8988T (cell line): ENCODE measurements around the gene KRT78.
"Not testable (repeated sequence)": the region's sequence is repeated elsewhere in the genome, so short reads cannot be mapped to it uniquely, and the experiment has no call there.

Experiments used
- DNase-seq: peaks from one replicate; pipeline ENCODE4 v3.0.0; 2011

Gene KRT78

GRCh38 chr12:52871291-52872039 is 22.7 kb upstream of the KRT78 start:
- DNase-seq = peak; percentile 79

GRCh38 chr12:52870361-52871290 is 21.8 kb upstream of the KRT78 start:
- DNase-seq = peak; percentile 94

DNA sequence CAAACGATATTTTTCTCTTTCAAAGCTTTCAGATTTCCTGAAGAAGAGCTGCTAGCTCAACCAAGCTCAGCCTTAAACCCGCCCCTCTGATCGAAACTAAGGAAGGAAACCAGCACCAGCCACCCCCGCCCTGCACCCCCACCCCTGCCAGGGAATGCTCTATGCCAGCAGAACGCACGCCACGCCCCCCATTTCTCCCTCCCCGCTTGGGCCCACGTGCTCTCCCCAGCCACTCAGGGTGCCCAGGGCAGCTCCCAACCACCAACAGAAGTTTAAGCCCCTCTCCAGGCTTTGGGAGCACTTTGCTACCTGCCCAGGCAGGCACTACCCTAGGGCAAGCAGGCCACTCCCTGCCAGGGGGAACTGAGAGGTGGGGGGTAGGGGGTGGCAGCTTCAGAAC is 18.8 kb upstream of the KRT78 start:
- no peak for DNase-seq

- DNase-seq = no peak
Observed at GRCh38 chr12:52867152-52867551, 18.4 kb upstream of the KRT78 start.

DNA sequence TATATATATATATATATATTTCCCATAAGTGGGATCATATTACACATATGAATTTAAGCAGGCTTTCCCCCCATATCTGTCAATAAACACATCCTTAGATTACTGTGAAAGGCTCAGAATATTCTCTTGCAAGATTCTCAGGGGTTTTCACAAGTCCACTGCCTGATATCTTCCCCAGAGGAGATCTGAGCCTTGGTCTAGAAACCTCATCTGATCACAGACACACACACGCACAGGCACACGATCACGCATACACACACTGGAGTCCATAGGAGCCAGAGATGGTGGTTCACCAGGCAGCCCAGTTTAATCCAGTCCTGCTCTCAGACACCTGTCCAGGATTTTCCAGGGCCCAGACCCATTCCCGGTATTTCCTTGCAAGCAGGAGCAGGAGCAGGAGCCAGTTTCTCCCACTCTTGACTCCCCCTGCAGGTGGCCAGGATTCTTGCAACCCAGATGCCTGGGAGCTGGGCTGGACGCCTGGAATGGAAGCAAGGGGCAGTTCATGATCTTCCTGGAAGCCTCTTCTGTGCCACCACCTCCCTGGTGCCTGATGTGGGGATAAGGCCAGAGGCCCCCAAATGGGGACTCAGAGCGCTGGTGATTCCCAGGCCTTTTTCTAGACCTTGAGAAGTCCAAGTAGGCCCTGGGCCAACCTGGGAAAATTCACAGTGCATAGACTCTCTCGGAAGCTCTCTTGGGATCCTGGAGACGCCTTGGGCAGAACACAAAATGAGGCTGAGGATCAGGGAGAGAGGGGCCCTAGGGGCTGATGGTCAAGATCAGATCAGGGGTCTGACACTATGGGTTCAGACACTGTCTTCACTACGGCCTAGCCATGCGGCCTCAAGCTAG is 16.5 kb upstream of the KRT78 start:
- peak; percentile 90 for DNase-seq

DNA sequence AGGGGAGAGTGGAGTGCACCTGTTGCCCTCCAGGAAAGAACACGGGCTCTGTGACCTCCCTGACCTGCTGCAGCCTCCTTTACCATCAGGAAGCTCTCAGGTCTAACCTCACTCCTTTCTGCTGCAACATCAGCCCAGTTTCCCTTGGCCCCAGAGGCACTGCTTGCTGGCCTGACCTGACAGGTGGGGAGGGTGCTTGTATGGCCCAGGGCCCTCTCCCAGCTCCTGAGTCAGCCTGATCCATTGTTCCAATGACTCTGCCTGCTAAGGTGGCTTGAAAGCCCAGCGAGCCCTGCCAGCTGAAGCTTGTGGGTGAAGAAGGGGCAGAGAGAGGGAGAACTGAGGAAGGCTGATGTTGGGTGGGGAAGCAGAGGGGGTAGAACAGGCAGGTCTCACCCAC is 13.2 kb upstream of the KRT78 start:
- no peak for DNase-seq

GRCh38 chr12:52861511-52861910 is 12.7 kb upstream of the KRT78 start:
- no peak for DNase-seq

GRCh38 chr12:52860102-52860823 is 11.5 kb upstream of the KRT78 start:
- no peak for DNase-seq

GRCh38 chr12:52857500-52857899 is 8.7 kb upstream of the KRT78 start:
- DNase-seq = no peak

DNA sequence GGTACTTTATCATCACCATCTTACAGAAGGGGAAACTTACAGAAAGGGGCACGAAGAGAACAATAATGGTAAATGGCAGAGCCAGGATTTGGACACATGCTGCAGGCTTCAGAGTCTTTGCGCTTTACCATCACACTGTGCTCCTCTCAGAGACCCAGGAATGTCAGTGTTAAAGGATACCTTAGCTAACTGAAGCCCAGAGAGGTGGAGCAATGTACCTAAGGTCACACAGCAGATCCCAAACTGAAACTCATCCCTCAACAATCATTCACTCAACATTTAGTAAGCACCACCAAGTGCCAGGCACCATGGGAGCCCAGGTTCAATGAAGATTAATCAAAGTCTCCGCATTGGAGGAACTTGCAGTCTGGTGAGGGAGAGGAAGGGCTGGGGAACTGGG is 8.0 kb upstream of the KRT78 start:
- no peak for DNase-seq

GRCh38 chr12:52856077-52856476 is 7.3 kb upstream of the KRT78 start:
- not testable (repeated sequence) for DNase-seq

GRCh38 chr12:52851787-52852186 is 3.0 kb upstream of the KRT78 start:
- no peak for DNase-seq

DNA sequence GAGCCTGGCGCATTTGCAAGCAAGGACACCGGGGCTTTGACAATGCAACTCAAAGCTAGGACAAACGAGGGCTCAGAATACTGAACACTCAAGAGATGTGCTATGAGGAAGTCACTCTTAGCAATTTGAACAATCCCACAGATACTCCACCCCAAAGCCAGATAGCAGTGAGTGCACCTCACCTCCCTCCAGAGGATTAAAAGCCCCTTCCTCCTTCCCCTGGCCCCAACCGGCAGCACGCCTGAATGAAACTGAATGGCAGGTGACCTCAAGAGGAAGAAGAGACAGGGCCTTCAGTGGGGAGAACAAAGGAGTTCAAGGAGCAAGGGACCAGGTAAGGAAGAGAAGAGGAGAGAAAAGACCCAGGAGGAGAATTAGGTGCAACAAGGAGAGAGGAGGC is 1.9 kb upstream of the KRT78 start:
- no peak for DNase-seq

- DNase-seq = no peak
Observed at GRCh38 chr12:52849511-52849910, 717 bp upstream of the KRT78 start.

- no peak for DNase-seq
Observed at GRCh38 chr12:52847335-52848102, 1.3 kb downstream of the KRT78 start.

DNA sequence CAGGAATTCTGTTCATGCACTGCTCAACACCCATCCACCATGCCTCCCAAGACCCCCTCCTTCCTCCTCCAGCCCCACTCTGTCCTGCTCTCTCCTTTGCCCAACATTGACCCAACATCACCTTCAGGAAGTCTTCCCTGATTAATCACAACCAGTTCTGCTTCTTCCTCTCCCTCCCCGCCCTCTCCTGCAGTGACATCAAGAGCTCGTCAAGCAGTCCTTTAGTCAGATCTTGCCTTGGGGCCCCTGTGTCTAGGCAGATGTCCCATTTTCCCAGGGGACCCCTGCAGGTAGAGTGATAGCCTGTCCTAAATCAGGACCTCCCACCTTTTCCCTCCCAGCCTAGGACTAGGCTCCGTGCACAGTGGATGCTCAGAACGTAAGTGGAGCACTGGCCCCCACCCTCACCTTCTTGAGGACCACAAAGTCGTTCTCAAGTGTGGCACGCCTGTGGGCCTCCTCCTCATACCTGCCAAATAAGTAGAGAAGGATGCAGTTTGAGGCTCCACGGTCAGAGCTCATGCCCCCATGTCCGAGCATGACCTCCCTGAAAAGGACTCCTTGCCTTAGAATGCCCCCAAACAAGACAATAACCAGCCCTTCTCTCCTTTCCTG is 2.3 kb downstream of the KRT78 start:
- DNase-seq = no peak

GRCh38 chr12:52845946-52846345 is 2.8 kb downstream of the KRT78 start:
- no peak for DNase-seq

GRCh38 chr12:52844386-52844785 is 4.4 kb downstream of the KRT78 start:
- no peak for DNase-seq

GRCh38 chr12:52839436-52840105 is 9.2 kb downstream of the KRT78 start:
- DNase-seq = no peak

DNA sequence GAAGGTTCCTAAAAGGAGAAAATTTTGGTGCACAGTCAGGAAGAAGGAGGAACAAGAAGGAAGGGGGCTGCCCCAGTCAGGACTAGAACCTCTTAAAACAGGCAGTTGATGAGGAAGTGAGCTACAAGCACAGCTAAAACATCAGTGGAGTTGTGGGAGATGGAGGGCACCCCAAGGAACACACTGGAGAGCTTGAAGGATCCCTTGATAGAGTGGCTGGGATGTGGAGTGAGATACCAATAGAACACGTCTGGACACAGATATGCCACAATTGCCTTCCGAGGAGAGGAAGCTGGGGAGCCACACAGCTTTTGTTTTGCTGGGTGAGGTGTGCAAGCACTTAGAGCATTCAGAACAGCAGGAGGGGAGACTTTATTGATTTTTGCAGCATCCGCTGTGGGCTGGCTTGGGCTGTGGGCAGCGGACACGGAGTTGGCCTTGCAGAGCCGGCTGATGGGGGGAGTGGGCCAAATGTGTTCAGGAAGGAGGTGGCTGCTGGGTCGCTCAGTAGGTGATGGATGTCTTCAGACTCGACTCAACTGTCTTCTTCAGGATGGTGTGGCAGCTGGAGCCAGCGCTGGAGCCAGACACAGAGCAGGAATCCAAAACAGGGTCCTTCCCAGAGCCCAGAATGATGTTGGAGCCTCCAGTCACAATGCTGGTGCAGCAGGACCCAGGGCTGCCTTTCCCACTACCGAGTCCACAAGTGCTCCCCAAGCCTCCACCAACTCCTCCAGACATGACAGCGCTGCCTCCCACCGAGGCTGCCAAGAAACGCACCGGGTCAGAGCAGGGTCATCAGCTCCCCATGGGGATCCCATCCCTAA is 10.0 kb downstream of the KRT78 start:
- DNase-seq = no peak
